GM08714 (cell line): Measurements from ENCODE around the gene INSR.
A peak's percentile ranks its signal among the peaks of the same experiment; 100 is the strongest.
"Not testable (repeated sequence)": the region's sequence is repeated elsewhere in the genome, so short reads cannot be mapped to it uniquely, and the experiment has no call there.

Experiments
- H3K4me3 ChIP-seq: fragments of 200-500 bp; sonication (Bioruptor generic); 2 replicates; pipeline ENCODE4 v1.5.1; 2014; ENCODE audit warnings: mild to moderate bottlenecking, low read length, inconsistent platforms
- ZNF274 ChIP-seq: IDR thresholded peaks from 2 replicates; pipeline ENCODE4 v1.6.1; 2012; ENCODE audit warnings: mild to moderate bottlenecking, low read depth, low read length

The INSR gene

DNA sequence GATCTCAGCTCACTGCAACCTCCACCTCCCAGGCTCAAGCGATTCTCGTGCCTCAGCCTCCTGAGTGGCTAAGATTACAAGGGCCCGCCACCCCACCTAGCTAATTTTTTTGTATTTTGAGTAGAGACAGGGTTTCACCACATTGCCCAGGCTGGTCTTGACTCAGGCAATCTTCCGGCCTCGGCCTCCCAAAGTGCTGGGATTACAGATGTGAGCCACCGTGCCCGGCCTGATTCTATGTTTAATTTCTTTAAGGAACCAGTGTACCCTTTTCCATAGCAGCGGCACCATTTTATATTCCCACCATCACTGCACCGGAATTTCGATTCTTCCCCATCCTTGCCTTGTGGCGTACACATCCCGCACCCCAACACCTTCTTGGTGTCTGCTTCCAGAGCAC, 17.7 kb upstream of the INSR start:
- no peak overlapping the region for H3K4me3 ChIP-seq
- TF ChIP-seq ZNF274, result no peak

DNA sequence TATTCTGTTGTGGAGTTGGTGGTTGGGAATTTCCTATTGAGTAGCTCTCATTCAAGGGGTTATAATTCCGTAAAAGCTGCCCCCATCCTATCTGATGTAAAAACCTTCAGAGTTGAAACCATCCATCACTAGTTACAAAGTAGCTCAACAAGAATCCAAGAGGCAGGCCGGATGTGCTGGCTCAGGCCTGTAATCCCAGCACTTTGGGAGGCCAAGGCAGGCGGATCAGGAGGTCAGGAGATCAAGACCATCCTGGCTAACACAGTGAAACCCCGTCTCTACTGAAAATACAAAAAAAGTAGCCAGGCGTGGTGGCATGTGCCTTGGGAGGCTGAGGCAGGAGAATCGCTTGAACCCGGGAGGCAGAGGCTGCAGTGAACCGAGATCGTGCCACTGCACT, 14.1 kb upstream of the INSR start:
- not testable (repeated sequence) for H3K4me3 ChIP-seq

DNA sequence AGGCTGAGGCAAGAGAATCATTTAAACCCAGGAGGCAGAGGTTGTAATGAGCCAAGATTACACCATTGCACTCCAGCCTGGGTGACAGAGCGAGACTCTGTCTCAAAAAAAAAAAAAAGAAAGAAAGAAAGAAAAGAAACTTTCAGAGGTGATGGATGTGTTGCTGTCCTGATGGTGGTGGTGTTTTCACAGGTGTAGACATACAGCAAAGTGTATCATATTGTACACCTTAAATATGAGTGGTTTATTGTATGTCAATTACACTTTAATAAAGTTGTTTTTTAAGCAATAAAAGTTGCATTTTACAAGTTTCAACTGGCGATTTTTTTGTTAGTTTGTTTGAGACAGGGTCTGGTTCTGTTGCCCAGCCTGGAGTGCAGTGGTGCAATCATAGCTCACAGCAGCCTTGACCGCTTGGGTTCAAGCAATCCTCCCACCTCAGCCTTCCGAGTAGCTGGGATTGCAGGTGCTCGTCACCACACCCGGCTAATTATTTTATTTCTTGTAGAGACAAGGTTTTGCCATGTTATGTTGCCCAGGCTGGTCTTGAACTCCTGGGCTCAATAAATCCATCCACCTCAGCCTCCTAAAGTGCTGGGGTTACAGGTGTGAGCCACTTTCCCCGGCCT, 13.5 kb upstream of the INSR start:
- no peak overlapping the region for H3K4me3 ChIP-seq
- TF ChIP-seq ZNF274, result no peak

- no peak overlapping the region for H3K4me3 ChIP-seq
- no peak for TF ChIP-seq ZNF274
Observed at GRCh38 chr19:7304200-7304599, 10.0 kb upstream of the INSR start.

DNA sequence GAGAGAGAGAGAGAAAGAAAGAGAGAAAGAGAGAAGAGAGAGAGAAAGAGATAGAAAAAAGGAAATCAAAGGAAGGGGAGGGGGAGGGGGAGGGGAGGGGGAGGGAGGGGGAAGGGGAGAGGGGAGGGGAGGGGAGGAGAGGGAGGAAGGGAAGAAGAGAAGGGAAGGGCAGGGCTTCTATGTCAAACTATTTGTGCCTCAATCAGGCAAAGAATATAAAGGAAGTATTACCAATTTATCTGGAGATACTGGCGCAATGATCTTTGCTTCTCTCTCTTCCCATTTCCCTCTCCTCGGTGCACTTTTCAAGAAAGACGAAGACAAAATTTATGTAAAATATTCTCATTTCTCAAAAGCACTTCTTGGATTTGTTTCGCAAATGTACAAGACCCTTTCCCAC, 9.3 kb upstream of the INSR start:
- no peak for TF ChIP-seq ZNF274
- H3K4me3 ChIP-seq, result no peak overlapping the region

DNA sequence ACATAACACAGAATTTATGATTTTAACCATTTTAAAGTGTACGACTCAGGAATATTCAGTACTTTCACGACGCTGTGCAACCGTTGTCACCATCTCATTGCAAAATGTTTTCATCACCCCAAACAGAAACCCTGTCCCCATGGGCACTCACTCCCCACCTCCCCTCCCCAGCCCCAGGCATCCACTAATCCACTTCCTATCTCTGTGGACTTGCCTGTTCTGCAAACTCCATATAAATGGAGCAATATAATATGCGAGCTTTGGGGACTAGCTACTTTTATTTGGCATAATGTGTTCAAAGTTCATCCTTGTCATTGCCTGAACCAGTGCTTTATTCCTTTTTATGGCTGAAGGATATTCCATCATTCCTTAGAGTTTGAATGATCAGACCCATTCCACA, 7.3 kb upstream of the INSR start:
- no peak for TF ChIP-seq ZNF274
- no peak overlapping the region for H3K4me3 ChIP-seq

- TF ChIP-seq ZNF274, result no peak
- H3K4me3 ChIP-seq, result no peak overlapping the region
Observed at GRCh38 chr19:7297742-7298141, 3.5 kb upstream of the INSR start.

- H3K4me3 ChIP-seq, result no peak overlapping the region
- TF ChIP-seq ZNF274, result no peak
Observed at GRCh38 chr19:7295912-7296536, 1.8 kb upstream of the INSR start.

DNA sequence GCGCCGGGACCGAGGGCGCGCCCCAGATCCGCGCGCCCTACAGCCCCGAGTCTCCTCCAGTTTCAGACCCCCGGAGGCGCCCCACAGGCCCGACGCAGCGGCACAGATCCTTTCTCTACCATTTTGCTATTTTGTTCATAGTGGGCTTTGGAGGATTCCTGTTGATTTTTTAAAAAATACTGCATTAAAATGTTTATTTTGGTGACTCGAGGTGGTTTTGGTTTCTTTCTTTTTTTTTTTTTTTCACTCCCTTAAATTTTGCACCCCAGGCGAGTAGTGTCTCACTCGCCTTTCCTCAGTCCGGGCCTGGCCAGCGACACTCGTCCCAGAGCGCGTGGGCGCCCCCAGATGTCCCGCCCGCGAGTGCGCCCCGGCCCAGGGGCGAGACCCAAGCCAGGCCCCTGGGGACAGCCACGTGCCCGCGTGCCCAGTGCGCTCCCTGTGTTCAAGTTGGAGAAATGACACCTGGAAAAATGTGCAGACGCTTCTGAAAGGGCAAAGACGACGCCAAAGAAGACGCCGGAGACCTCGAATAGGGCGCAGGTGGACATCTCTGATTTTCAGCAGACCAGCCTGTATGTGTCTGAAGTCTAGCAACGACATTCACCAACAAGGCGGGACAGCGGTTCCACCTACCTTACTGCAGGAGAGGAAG, 471 bp upstream of the INSR start:
- H3K4me3 ChIP-seq, result peak overlapping the region; percentile 82
- TF ChIP-seq ZNF274, result no peak

DNA sequence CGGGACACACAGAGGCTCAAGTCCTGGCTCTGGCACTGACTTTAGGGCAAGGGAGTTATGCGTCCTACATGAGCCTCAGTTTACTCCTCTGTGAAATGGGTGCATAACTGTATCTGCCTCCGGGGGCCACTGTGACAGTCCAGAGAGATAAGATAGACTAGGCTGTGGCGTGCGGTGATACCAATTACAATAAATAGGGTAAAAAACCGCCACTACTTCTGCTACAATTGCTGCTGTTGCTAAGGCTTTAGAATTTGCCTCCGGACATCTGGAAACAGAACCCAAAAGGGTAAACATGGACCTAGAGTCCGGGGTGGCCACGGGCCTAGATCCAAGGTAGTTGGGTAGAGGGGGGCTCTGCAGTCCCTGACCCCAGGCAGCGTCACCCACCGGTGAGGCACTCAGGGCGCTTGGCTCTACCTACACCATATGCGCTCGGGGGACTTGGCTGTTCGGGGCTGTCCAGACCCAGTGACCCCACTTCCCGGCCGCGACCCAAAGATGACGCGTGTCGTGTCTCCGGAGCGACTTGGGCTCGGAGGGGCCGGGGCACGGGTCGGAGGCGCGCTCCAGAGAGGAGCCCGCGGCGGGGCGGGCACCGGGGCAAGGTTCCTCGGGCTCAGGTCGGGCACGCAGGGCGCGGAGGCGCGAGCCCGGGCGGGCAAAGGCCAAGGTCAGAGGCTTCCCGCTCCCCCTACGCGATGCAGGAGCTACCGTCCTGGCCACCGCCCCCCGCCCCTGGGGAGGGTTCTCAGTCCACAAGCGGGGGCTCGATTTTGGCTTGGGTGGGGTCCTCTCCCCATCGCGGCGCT, 1.1 kb downstream of the INSR start:
- H3K4me3 ChIP-seq, result peak overlapping the region; percentile 67
- no peak for TF ChIP-seq ZNF274

- H3K4me3 ChIP-seq, result peak overlapping the region; percentile 67
- TF ChIP-seq ZNF274, result no peak
Observed at GRCh38 chr19:7292352-7292949, 1.8 kb downstream of the INSR start.

- H3K4me3 ChIP-seq, result no peak overlapping the region
- TF ChIP-seq ZNF274, result no peak
Observed at GRCh38 chr19:7288977-7289376, 5.2 kb downstream of the INSR start.

DNA sequence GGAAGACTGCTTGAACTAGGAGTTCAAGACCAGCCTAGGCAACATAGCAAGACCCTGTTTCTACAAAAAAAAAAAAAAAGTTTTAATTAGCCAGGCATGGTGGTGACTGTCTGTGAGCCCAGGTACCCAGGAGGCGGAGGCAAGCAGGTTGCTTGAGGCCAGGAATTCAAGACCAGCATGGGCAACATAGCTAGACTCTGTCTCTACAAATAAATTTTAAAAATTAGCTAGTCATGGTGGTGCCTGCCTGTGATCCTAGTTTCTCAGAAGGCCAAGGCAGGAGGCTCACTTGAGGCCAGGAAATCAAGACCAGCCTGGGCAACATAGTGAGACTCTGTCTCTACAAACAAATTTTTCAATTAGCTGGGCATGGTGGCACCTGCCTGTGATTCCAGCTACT, 6.1 kb downstream of the INSR start:
- no peak overlapping the region for H3K4me3 ChIP-seq
- no peak for TF ChIP-seq ZNF274

GRCh38 chr19:7287722-7288121, 6.5 kb downstream of the INSR start:
- no peak for TF ChIP-seq ZNF274
- H3K4me3 ChIP-seq, result no peak overlapping the region
